GM12878 (cell line): ENCODE measurements around the gene KLHL20.

Experiments used
- CHD1 ChIP-seq: IDR thresholded peaks from 2 replicates; pipeline ENCODE4 v1.6.1; 2012; ENCODE audit warnings: low read depth, low read length, improper control_type of control experiment
- CTCF ChIP-seq, 3 experiments: IDR thresholded peaks in 2 of 3; conservative IDR thresholded peaks in 1 of 3; 2 replicates each; pipeline ENCODE4 v1.5.1; 2011; ENCODE audit warnings: low read depth in 3 of 3, low read length in 3 of 3, mild to moderate bottlenecking in 3 of 3, control low read depth in 2 of 3, moderate library complexity in 2 of 3, inconsistent platforms in 1 of 3, mixed read lengths in 1 of 3; ENCODE audit not compliant: control insufficient read depth in 2 of 3, insufficient read depth in 1 of 3; ENCODE audit errors: extremely low read depth in 1 of 3
- DPF2 ChIP-seq: fragments of 450-650 bp; IDR thresholded peaks from 2 replicates; pipeline ENCODE4 v1.6.1; 2017; ENCODE audit warnings: mild to moderate bottlenecking
- FOXM1 ChIP-seq: IDR thresholded peaks from 2 replicates; pipeline ENCODE4 v1.6.1; 2012; ENCODE audit warnings: low read depth, mild to moderate bottlenecking, inconsistent platforms, low read length, moderate library complexity
- POLR2A ChIP-seq: IDR thresholded peaks from 2 replicates; pipeline ENCODE4 v1.6.1; 2011; ENCODE audit warnings: low read depth, mild to moderate bottlenecking, low read length
- SIN3A ChIP-seq: IDR thresholded peaks from 2 replicates; pipeline ENCODE4 v1.6.1; 2012; ENCODE audit warnings: low read depth, low read length, improper control_type of control experiment
- ZNF207 ChIP-seq: fragments of 450-650 bp; IDR thresholded peaks from 2 replicates; pipeline ENCODE4 v1.6.1; 2014; ENCODE audit warnings: antibody characterized with exemption, mild to moderate bottlenecking, borderline replicate concordance

- TF ChIP-seq POLR2A (no peak), SIN3A (no peak), CTCF (IDR thresholded peaks at IDR 0.05 in 2 of 3, conservative IDR thresholded peaks at IDR 0.05 in 1 of 3; ENCODE audit: control insufficient read depth in 2 of 3, extremely low read depth in 1 of 3, insufficient read depth in 1 of 3, low read depth in 3 of 3, low read length in 3 of 3) (no peak), ZNF207 (no peak), DPF2 (no peak), CHD1 (no peak), FOXM1 (no peak)
These were observed 54.0 kb downstream of the KLHL20 start for GRCh38 chr1:173768827-173769226.
